Sigmoid colon (tissue), 4 donors: ENCODE data around the gene ABO.

ENCODE experiments used
- EP300 ChIP-seq, 4 donors: sonication (generic); formaldehyde crosslinking; IDR thresholded peaks; one replicate each; pipeline ENCODE4 v1.6.1; 2017; ENCODE audit warnings: antibody characterized with exemption in 4 of 4
- POLR2A ChIP-seq, 2 donors: fragments of 450-650 bp; IDR thresholded peaks; one replicate each; pipeline ENCODE4 v1.6.1; 2016; ENCODE audit warnings: antibody characterized with exemption in 2 of 2, mild to moderate bottlenecking in 2 of 2, moderate library complexity in 2 of 2
- POLR2AphosphoS5 ChIP-seq, 4 donors: sonication (generic); formaldehyde crosslinking; IDR thresholded peaks; one replicate each; pipeline ENCODE4 v1.6.1; 2017; ENCODE audit warnings: antibody characterized with exemption in 4 of 4
- TF ChIP-seq, protein P1 (sequence below), 4 experiments: fragments of 450-650 bp in 3 of 4; fragments of 200-600 bp in 1 of 4; IDR thresholded peaks; one replicate each; pipeline ENCODE4 v1.5.1; 2016 to 2019; ENCODE audit warnings: antibody characterized with exemption in 4 of 4, mild to moderate bottlenecking in 3 of 4, moderate library complexity in 2 of 4

DNA sequence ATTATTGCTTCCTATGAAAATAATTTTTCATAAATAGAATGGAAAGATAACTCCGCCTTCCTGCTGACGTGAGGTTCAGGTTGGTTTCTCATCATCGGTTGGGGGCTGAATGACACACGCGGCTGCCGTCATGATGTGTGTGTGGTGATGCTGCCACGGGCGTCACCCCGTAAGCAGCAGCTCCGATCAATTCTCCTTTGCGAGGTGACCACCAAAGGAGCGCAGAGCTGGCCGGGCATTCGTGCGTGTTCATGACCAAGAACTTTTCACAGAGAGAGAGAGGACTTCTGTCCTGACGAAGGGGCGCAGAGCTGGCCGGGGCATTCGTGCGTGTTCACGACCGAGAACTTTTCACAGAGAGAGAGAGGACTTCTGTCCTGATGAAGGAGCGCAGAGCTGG, 30.7 kb upstream of the ABO start:
- TF ChIP-seq, protein P1, sequence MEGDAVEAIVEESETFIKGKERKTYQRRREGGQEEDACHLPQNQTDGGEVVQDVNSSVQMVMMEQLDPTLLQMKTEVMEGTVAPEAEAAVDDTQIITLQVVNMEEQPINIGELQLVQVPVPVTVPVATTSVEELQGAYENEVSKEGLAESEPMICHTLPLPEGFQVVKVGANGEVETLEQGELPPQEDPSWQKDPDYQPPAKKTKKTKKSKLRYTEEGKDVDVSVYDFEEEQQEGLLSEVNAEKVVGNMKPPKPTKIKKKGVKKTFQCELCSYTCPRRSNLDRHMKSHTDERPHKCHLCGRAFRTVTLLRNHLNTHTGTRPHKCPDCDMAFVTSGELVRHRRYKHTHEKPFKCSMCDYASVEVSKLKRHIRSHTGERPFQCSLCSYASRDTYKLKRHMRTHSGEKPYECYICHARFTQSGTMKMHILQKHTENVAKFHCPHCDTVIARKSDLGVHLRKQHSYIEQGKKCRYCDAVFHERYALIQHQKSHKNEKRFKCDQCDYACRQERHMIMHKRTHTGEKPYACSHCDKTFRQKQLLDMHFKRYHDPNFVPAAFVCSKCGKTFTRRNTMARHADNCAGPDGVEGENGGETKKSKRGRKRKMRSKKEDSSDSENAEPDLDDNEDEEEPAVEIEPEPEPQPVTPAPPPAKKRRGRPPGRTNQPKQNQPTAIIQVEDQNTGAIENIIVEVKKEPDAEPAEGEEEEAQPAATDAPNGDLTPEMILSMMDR (IDR thresholded peaks at IDR 0.05), result no peak
- TF ChIP-seq POLR2A (IDR thresholded peaks at IDR 0.05) (no peak), POLR2AphosphoS5 (IDR thresholded peaks at IDR 0.05) (no peak), EP300 (IDR thresholded peaks at IDR 0.05) (no peak)
